LNCAP (cell line): Measurements from ENCODE around the gene NF1.

Experiments
- CTCF ChIP-seq: fragments of 450-650 bp; IDR thresholded peaks from 2 replicates; pipeline ENCODE4 v1.5.1; 2017; ENCODE audit warnings: mild to moderate bottlenecking

Gene NF1

GRCh38 chr17:31373150-31374093, 278.6 kb downstream of the NF1 start:
- peak; percentile 72 for TF ChIP-seq CTCF

- no peak for TF ChIP-seq CTCF
Observed at GRCh38 chr17:31374094-31374447, 279.3 kb downstream of the NF1 start.

- TF ChIP-seq CTCF, result no peak
Observed at GRCh38 chr17:31374503-31374902, 279.7 kb downstream of the NF1 start.

- TF ChIP-seq CTCF, result no peak
Observed at GRCh38 chr17:31378638-31379037, 283.9 kb downstream of the NF1 start.

- no peak for TF ChIP-seq CTCF
Observed at GRCh38 chr17:31379597-31380205, 284.9 kb downstream of the NF1 start.

- TF ChIP-seq CTCF, result no peak
Observed at GRCh38 chr17:31381165-31381668, 286.4 kb downstream of the NF1 start.

- TF ChIP-seq CTCF, result no peak
Observed at GRCh38 chr17:31385428-31386285, 290.9 kb downstream of the NF1 start.
